ENCODE results near the gene NEURL4. TPM values are rescaled to one million over a fixed set of nuclear protein-coding genes. Genes with fewer than 3 reads are reported as not detected.
"Not testable (repeated sequence)": the region's sequence is repeated elsewhere in the genome, so short reads cannot be mapped to it uniquely, and the experiment has no call there.

Gene NEURL4
- total and polyA plus RNA-seq, 4 donors: 0.76 to 14.2 (median 7.3) TPM

DNA sequence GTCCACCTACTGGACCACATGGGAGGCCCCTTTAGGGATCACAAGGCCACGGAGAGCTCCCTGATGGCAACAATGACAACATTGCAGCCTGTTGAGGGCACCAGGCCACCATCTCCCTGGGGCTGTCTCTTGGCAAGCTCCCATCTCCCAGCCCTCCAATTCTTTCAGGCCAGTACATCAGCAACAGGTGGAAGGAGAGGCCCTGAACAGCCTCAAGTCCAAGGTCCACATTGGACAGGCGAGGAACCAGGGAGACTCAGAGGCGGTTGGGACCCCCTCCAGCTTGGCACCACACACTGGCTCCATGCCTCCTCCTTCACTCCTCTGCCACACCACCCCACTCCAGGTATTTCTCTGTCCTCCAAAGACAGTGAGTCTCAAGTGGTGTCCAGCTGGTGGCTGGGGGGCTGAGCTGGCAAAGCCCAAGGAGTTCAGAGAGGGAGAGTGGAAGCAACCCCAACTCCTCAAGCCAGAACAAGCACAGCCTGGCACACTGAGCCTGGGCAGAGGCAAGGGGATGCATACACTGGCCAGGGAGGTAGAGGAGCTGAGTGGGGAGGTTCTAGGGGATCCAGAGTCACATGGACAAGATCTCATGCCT lies 5.9 kb upstream of the NEURL4 start (continued):
- TF ChIP-seq, protein P1, sequence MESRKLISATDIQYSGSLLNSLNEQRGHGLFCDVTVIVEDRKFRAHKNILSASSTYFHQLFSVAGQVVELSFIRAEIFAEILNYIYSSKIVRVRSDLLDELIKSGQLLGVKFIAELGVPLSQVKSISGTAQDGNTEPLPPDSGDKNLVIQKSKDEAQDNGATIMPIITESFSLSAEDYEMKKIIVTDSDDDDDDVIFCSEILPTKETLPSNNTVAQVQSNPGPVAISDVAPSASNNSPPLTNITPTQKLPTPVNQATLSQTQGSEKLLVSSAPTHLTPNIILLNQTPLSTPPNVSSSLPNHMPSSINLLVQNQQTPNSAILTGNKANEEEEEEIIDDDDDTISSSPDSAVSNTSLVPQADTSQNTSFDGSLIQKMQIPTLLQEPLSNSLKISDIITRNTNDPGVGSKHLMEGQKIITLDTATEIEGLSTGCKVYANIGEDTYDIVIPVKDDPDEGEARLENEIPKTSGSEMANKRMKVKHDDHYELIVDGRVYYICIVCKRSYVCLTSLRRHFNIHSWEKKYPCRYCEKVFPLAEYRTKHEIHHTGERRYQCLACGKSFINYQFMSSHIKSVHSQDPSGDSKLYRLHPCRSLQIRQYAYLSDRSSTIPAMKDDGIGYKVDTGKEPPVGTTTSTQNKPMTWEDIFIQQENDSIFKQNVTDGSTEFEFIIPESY (IDR thresholded peaks at IDR 0.05): no peak

DNA sequence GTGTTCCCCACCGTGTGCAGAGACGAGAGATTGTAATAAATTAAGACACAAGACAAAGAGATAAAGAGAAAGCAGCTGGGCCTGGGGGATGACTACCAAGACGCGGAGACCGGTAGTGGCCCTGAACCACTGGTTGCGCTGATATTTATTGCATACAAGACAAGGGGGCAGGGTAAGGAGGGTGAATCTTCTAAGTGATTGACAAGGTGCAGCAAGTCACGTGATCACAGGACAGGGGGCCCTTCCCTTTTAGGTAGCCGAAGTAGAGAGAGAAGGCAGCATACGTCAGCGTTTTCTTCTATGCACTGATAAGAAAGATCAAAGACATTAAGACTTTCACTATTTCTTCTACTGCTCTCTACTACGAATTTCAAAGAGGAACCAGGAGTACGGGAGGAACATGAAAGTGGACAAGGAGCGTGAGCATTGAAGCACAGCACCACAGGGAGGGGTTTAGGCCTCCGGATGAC lies 3.5 kb upstream of the NEURL4 start:
- H3K36me3 ChIP-seq (ENCODE audit: control insufficient read depth in 4 of 4, insufficient read depth in 3 of 4, low read depth in 1 of 4, low read length in 3 of 4); H3K27ac ChIP-seq (ENCODE audit: low read depth in 1 of 2, low read length in 2 of 2); DNase-seq (ENCODE audit: low spot score); H3K4me3 ChIP-seq (ENCODE audit: low read depth in 1 of 3, low read length in 3 of 3); H3K9me3 ChIP-seq (ENCODE audit: control insufficient read depth in 4 of 4, low read length in 3 of 4); H3K9ac ChIP-seq (ENCODE audit: low read depth in 1 of 2, low read length in 2 of 2); H3K27me3 ChIP-seq (ENCODE audit: control insufficient read depth in 4 of 4, insufficient read depth in 4 of 4, low read length in 3 of 4): not testable (repeated sequence)
- H3K4me1 ChIP-seq (ENCODE audit: control insufficient read depth in 4 of 4, insufficient read depth in 4 of 4, low read length in 3 of 4): peaks cover 8 to 21% (median 15%) of the 10 kb centered on the region in 4 donors
- 51% methylated on average over 14 of the region's 14 CpGs for WGBS

DNA sequence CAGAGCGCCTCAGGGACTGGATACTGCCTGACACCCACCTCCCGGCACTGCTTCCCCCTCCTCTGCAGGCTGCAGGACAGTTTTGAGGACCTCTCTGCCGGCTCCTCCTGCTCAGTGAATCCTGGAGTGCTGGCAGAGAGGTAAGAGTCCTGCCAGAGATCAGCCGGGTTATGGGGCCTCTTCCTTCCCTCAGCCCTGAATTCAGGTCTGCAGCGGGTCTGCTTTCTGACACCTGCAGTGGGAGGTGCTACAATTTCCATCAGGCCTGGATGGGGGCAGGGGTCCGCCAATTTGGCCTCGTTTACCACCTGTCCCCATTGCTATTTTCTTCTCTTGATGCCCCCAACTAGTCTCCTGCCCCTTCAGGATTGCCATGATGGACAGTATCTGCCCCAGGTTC lies 3.0 kb upstream of the NEURL4 start:
- peaks cover 0 to under 1% (median 0%) of the 10 kb centered on the region in 4 donors for H3K36me3 ChIP-seq (ENCODE audit: control insufficient read depth in 4 of 4, insufficient read depth in 3 of 4, low read depth in 1 of 4, low read length in 3 of 4)
- H3K9ac ChIP-seq (ENCODE audit: low read depth in 1 of 2, low read length in 2 of 2): no peak overlapping the region
- no peak for DNase-seq (ENCODE audit: low spot score)
- peaks cover 8 to 22% (median 15%) of the 10 kb centered on the region in 4 donors for H3K4me1 ChIP-seq (ENCODE audit: control insufficient read depth in 4 of 4, insufficient read depth in 4 of 4, low read length in 3 of 4)
- H3K27me3 ChIP-seq (ENCODE audit: control insufficient read depth in 4 of 4, insufficient read depth in 4 of 4, low read length in 3 of 4): no peaks in the 10 kb centered on the region
- no peaks in the 10 kb centered on the region for H3K9me3 ChIP-seq (ENCODE audit: control insufficient read depth in 4 of 4, low read length in 3 of 4)
- no peak overlapping the region for H3K27ac ChIP-seq (ENCODE audit: low read depth in 1 of 2, low read length in 2 of 2)
- no peak overlapping the region for H3K4me3 ChIP-seq (ENCODE audit: low read depth in 1 of 3, low read length in 3 of 3)
- TF ChIP-seq GABPA (IDR thresholded peaks at IDR 0.05 in 1 of 2, conservative IDR thresholded peaks at IDR 0.05 in 1 of 2) (no peak), YY1 (IDR thresholded peaks at IDR 0.05) (no peak), TAF1 (conservative IDR thresholded peaks at IDR 0.05) (no peak), NR2F2 (IDR thresholded peaks at IDR 0.05) (no peak), SP1 (IDR thresholded peaks at IDR 0.05) (no peak), JUND (IDR thresholded peaks at IDR 0.05) (no peak), HNF4A (conservative IDR thresholded peaks at IDR 0.05) (no peak), HNF4G (IDR thresholded peaks at IDR 0.05) (no peak), EGR1 (IDR thresholded peaks at IDR 0.05; ENCODE audit: low read depth in 2 of 2) (no peak), FOXA2 (IDR thresholded peaks at IDR 0.05) (no peak), RXRA (IDR thresholded peaks at IDR 0.05) (no peak)
- TF ChIP-seq, protein P2, sequence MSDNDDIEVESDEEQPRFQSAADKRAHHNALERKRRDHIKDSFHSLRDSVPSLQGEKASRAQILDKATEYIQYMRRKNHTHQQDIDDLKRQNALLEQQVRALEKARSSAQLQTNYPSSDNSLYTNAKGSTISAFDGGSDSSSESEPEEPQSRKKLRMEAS (IDR thresholded peaks at IDR 0.05): no peak
- TF ChIP-seq, protein P1 (IDR thresholded peaks at IDR 0.05): no peak
- TF ChIP-seq, protein P3, sequence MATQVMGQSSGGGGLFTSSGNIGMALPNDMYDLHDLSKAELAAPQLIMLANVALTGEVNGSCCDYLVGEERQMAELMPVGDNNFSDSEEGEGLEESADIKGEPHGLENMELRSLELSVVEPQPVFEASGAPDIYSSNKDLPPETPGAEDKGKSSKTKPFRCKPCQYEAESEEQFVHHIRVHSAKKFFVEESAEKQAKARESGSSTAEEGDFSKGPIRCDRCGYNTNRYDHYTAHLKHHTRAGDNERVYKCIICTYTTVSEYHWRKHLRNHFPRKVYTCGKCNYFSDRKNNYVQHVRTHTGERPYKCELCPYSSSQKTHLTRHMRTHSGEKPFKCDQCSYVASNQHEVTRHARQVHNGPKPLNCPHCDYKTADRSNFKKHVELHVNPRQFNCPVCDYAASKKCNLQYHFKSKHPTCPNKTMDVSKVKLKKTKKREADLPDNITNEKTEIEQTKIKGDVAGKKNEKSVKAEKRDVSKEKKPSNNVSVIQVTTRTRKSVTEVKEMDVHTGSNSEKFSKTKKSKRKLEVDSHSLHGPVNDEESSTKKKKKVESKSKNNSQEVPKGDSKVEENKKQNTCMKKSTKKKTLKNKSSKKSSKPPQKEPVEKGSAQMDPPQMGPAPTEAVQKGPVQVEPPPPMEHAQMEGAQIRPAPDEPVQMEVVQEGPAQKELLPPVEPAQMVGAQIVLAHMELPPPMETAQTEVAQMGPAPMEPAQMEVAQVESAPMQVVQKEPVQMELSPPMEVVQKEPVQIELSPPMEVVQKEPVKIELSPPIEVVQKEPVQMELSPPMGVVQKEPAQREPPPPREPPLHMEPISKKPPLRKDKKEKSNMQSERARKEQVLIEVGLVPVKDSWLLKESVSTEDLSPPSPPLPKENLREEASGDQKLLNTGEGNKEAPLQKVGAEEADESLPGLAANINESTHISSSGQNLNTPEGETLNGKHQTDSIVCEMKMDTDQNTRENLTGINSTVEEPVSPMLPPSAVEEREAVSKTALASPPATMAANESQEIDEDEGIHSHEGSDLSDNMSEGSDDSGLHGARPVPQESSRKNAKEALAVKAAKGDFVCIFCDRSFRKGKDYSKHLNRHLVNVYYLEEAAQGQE (IDR thresholded peaks at IDR 0.05): no peak
- TF ChIP-seq, protein P4, sequence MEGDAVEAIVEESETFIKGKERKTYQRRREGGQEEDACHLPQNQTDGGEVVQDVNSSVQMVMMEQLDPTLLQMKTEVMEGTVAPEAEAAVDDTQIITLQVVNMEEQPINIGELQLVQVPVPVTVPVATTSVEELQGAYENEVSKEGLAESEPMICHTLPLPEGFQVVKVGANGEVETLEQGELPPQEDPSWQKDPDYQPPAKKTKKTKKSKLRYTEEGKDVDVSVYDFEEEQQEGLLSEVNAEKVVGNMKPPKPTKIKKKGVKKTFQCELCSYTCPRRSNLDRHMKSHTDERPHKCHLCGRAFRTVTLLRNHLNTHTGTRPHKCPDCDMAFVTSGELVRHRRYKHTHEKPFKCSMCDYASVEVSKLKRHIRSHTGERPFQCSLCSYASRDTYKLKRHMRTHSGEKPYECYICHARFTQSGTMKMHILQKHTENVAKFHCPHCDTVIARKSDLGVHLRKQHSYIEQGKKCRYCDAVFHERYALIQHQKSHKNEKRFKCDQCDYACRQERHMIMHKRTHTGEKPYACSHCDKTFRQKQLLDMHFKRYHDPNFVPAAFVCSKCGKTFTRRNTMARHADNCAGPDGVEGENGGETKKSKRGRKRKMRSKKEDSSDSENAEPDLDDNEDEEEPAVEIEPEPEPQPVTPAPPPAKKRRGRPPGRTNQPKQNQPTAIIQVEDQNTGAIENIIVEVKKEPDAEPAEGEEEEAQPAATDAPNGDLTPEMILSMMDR (IDR thresholded peaks at IDR 0.05; ENCODE audit: low read depth, low read length, missing input control): no peak
- WGBS: 51% methylated on average over 7 of the region's 7 CpGs

Data from liver (tissue), 9 donors.